Measurements from ENCODE around the gene ENOX1.

- TF ChIP-seq CTCF (IDR thresholded peaks at IDR 0.05) (no peak), POLR2A (IDR thresholded peaks at IDR 0.05) (no peak)
Observed at GRCh38 chr13:43731296-43731695, 55.5 kb downstream of the ENOX1 start.
